Measurements from ENCODE around the gene SLC13A4. TPM values are rescaled to one million over a fixed set of nuclear protein-coding genes. Genes with fewer than 3 reads are reported as not detected.

Gene SLC13A4
- total and polyA plus RNA-seq, 2 of the 13 experiments (the other 11 are each of a cell fraction or from before 2014, with no cell fraction given): 0.04 TPM; not detected in 1

- TF ChIP-seq ETS1 (CRISPR knock-in tag; IDR thresholded peaks at IDR 0.05): no peak
- TF ChIP-seq KLF6 (CRISPR knock-in tag; IDR thresholded peaks at IDR 0.05): no peak
- TF ChIP-seq ZNF576 (CRISPR knock-in tag; IDR thresholded peaks at IDR 0.05): no peak
Measured at GRCh38 chr7:135726911-135727673, 894 bp downstream of the SLC13A4 start (continued).

GRCh38 chr7:135726276-135726788 is 1.7 kb downstream of the SLC13A4 start:
- no TSS peak for BruUV-seq (replicated peaks)
- H3K4me2 ChIP-seq (ENCODE audit: low read depth, low read length): no peak overlapping the region
- CTCF ChIA-PET (ENCODE audit: low intra/inter-chr PET ratio, low total read pairs): no interaction called here
- TF ChIP-seq, protein P1, sequence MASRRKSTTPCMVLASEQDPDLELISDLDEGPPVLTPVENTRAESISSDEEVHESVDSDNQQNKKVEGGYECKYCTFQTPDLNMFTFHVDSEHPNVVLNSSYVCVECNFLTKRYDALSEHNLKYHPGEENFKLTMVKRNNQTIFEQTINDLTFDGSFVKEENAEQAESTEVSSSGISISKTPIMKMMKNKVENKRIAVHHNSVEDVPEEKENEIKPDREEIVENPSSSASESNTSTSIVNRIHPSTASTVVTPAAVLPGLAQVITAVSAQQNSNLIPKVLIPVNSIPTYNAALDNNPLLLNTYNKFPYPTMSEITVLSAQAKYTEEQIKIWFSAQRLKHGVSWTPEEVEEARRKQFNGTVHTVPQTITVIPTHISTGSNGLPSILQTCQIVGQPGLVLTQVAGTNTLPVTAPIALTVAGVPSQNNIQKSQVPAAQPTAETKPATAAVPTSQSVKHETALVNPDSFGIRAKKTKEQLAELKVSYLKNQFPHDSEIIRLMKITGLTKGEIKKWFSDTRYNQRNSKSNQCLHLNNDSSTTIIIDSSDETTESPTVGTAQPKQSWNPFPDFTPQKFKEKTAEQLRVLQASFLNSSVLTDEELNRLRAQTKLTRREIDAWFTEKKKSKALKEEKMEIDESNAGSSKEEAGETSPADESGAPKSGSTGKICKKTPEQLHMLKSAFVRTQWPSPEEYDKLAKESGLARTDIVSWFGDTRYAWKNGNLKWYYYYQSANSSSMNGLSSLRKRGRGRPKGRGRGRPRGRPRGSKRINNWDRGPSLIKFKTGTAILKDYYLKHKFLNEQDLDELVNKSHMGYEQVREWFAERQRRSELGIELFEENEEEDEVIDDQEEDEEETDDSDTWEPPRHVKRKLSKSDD (CRISPR knock-in tag; IDR thresholded peaks at IDR 0.05; ENCODE audit: low read depth): no peak
- TF ChIP-seq TP53 (CRISPR knock-in tag; conservative IDR thresholded peaks at IDR 0.05) (no peak), MAF1 (CRISPR knock-in tag; IDR thresholded peaks at IDR 0.05; ENCODE audit: borderline replicate concordance) (no peak), EZH2 (conservative IDR thresholded peaks at IDR 0.05; ENCODE audit: low read depth, low read length) (no peak), MTA1 (CRISPR knock-in tag; IDR thresholded peaks at IDR 0.05; ENCODE audit: borderline replicate concordance) (no peak), SOX6 (IDR thresholded peaks at IDR 0.05) (no peak), SOX6 (CRISPR knock-in tag; IDR thresholded peaks at IDR 0.05) (no peak), ZNF746 (CRISPR knock-in tag; IDR thresholded peaks at IDR 0.05) (no peak), KAT8 (CRISPR knock-in tag; IDR thresholded peaks at IDR 0.05) (no peak), ZNF589 (CRISPR knock-in tag; conservative IDR thresholded peaks at IDR 0.05) (no peak), ZFP82 (CRISPR knock-in tag; IDR thresholded peaks at IDR 0.05; ENCODE audit: borderline replicate concordance) (no peak), MXI1 (IDR thresholded peaks at IDR 0.05; ENCODE audit: borderline replicate concordance, low read depth, low read length) (no peak), PLRG1 (conservative IDR thresholded peaks at IDR 0.05) (no peak), FOXC1 (CRISPR knock-in tag; IDR thresholded peaks at IDR 0.05; ENCODE audit: borderline replicate concordance) (no peak), HNF4A (CRISPR knock-in tag; IDR thresholded peaks at IDR 0.05) (no peak)
- TF ChIP-seq, protein P2, sequence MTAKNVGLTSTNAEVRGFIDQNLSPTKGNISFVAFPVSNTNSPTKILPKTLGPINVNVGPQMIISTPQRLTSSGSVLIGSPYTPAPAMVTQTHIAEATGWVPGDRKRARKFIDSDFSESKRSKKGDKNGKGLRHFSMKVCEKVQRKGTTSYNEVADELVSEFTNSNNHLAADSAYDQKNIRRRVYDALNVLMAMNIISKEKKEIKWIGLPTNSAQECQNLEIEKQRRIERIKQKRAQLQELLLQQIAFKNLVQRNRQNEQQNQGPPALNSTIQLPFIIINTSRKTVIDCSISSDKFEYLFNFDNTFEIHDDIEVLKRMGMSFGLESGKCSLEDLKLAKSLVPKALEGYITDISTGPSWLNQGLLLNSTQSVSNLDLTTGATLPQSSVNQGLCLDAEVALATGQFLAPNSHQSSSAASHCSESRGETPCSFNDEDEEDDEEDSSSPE (CRISPR knock-in tag; IDR thresholded peaks at IDR 0.05): no peak

More at GRCh38 chr7:135726276-135726788, 1.7 kb downstream of the SLC13A4 start:
- H3K79me2 ChIP-seq (ENCODE audit: insufficient read depth, low read length): no peaks in the 10 kb centered on the region
- ATAC-seq: peak; percentile 59
- H3K27ac ChIP-seq (ENCODE audit: extremely low read length, insufficient read depth, low read length): no peak overlapping the region
- H4K20me1 ChIP-seq (ENCODE audit: insufficient read depth, low read length): no peaks in the 10 kb centered on the region
- H3K4me1 ChIP-seq (ENCODE audit: insufficient read depth, low read length): 0 out of 2 replicates have a peak, but pooled peaks cover 10% of the 10 kb centered on the region
- WGBS (ENCODE audit: low lambda C conversion rate): 7% methylated on average over 5 of the region's 5 CpGs
- H3K9ac ChIP-seq (ENCODE audit: insufficient read depth, low read depth, low read length): no peak overlapping the region
- H3K36me3 ChIP-seq (replicated peaks in 1 of 2; ENCODE audit: control insufficient read depth in 1 of 2, insufficient read depth in 2 of 2, low read length in 2 of 2): no peaks in the 10 kb centered on the region
- H3K4me3 ChIP-seq (replicated peaks in 1 of 3; ENCODE audit: insufficient read depth in 1 of 3, low read depth in 2 of 3, low read length in 3 of 3): no peak overlapping the region
- POLR2A ChIA-PET: no interaction called here
- in situ Hi-C loops (cut with HindIII; ENCODE audit: extremely low pct_ligation_motif_present, low pct_unique_long_range_greater_than_20kb) (no loop called here), intact Hi-C loops (cut with micrococcal nuclease; ENCODE audit: unreplicated experiment) (no loop called here)
- no peak for DNase-seq (ENCODE audit: low spot score)
- no peak for FAIRE-seq
- H3K27me3 ChIP-seq (ENCODE audit: control insufficient read depth in 1 of 2, insufficient read depth in 2 of 2, low read length in 2 of 2): peaks cover 6 to 56% of the 10 kb centered on the region in 2 experiments
- no peak overlapping the region for H2AFZ ChIP-seq (ENCODE audit: low read length)
- H3K9me3 ChIP-seq (ENCODE audit: low read length): no peaks in the 10 kb centered on the region

All from HepG2 (cell line).